ENCODE results near the gene SCNN1A.

DNA sequence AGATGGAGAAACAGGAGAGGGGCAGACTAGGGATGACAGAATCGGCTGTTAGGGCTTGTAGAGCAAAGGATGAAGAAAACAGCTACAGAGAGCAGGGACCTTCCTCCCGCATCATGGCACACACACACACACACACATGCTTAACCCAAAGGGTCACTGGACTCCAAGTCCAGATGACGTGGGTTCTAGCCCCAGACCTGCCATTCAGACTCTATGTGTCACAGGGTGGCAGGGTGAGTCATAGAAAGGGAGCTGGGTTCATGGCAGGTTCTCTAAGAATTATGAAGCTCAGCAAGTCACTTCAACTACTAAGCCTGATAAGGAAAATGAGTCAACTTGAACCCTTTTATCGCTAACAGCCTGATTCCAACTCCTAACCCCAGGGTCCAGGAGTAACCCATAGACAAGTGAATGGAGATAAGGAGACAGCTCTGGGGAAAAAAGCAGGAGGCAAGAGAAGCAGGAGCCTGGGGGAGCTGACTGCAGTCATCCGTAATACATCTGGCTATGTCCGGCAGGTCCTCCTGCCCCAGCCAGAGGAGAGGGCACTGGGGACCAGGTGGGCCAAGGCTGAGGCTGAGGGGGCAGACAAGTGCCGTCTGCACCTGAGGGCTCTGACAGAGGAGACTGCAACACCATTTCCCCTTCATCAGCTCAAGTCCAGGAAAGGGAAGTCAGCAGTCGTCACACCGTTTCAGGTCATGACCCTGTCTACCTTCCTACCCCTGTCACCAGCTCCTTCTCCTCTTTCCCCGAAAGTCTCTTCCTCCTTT lies 29.9 kb downstream of the SCNN1A start:
- TF ChIP-seq OSR1 (CRISPR knock-in tag; IDR thresholded peaks at IDR 0.05), result no peak
- TF ChIP-seq GLIS3 (CRISPR knock-in tag; IDR thresholded peaks at IDR 0.05), result no peak
- TF ChIP-seq, protein P1, sequence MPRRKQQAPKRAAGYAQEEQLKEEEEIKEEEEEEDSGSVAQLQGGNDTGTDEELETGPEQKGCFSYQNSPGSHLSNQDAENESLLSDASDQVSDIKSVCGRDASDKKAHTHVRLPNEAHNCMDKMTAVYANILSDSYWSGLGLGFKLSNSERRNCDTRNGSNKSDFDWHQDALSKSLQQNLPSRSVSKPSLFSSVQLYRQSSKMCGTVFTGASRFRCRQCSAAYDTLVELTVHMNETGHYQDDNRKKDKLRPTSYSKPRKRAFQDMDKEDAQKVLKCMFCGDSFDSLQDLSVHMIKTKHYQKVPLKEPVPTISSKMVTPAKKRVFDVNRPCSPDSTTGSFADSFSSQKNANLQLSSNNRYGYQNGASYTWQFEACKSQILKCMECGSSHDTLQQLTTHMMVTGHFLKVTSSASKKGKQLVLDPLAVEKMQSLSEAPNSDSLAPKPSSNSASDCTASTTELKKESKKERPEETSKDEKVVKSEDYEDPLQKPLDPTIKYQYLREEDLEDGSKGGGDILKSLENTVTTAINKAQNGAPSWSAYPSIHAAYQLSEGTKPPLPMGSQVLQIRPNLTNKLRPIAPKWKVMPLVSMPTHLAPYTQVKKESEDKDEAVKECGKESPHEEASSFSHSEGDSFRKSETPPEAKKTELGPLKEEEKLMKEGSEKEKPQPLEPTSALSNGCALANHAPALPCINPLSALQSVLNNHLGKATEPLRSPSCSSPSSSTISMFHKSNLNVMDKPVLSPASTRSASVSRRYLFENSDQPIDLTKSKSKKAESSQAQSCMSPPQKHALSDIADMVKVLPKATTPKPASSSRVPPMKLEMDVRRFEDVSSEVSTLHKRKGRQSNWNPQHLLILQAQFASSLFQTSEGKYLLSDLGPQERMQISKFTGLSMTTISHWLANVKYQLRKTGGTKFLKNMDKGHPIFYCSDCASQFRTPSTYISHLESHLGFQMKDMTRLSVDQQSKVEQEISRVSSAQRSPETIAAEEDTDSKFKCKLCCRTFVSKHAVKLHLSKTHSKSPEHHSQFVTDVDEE (CRISPR knock-in tag; IDR thresholded peaks at IDR 0.05), result no peak
- TF ChIP-seq SNAI2 (CRISPR knock-in tag; IDR thresholded peaks at IDR 0.05), result no peak
- no peak for TF ChIP-seq ZFP30 (CRISPR knock-in tag; IDR thresholded peaks at IDR 0.05)
- no peak for TF ChIP-seq ISL1 (CRISPR knock-in tag; IDR thresholded peaks at IDR 0.05)
- no peak for TF ChIP-seq RARB (CRISPR knock-in tag; IDR thresholded peaks at IDR 0.05)
- TF ChIP-seq, protein P2, sequence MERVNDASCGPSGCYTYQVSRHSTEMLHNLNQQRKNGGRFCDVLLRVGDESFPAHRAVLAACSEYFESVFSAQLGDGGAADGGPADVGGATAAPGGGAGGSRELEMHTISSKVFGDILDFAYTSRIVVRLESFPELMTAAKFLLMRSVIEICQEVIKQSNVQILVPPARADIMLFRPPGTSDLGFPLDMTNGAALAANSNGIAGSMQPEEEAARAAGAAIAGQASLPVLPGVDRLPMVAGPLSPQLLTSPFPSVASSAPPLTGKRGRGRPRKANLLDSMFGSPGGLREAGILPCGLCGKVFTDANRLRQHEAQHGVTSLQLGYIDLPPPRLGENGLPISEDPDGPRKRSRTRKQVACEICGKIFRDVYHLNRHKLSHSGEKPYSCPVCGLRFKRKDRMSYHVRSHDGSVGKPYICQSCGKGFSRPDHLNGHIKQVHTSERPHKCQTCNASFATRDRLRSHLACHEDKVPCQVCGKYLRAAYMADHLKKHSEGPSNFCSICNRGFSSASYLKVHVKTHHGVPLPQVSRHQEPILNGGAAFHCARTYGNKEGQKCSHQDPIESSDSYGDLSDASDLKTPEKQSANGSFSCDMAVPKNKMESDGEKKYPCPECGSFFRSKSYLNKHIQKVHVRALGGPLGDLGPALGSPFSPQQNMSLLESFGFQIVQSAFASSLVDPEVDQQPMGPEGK (CRISPR knock-in tag; IDR thresholded peaks at IDR 0.05; ENCODE audit: borderline replicate concordance), result no peak
- no peak for TF ChIP-seq ZNF8 (CRISPR knock-in tag; IDR thresholded peaks at IDR 0.05)
